KMS-11 (cell line): Measurements from ENCODE around the gene JMY.

Experiments used
- H2AFZ ChIP-seq: fragments of 200-600 bp; sonication (generic); 2 replicates; pipeline ENCODE4 v1.6.1; 2016; ENCODE audit warnings: antibody characterized with exemption, mixed run types, low read depth
- H3K27ac ChIP-seq: fragments of 200-600 bp; sonication (generic); 2 replicates; pipeline ENCODE4 v1.6.1; 2016; ENCODE audit warnings: mild to moderate bottlenecking, mixed run types
- H3K27me3 ChIP-seq: fragments of 200-600 bp; sonication (generic); 2 replicates; pipeline ENCODE4 v1.6.1; 2017; ENCODE audit warnings: mild to moderate bottlenecking, low read depth, mixed run types, moderate library complexity; ENCODE audit not compliant: insufficient read depth
- H3K36me3 ChIP-seq: fragments of 200-600 bp; sonication (generic); 2 replicates; pipeline ENCODE4 v1.6.1; 2017; ENCODE audit warnings: mild to moderate bottlenecking, mixed run types; ENCODE audit not compliant: insufficient read depth
- H3K4me1 ChIP-seq: fragments of 200-600 bp; sonication (generic); 2 replicates; pipeline ENCODE4 v1.6.1; 2016; ENCODE audit warnings: mild to moderate bottlenecking, low read depth, mixed run types; ENCODE audit not compliant: poor library complexity, severe bottlenecking
- H3K4me2 ChIP-seq: fragments of 200-600 bp; sonication (generic); 2 replicates; pipeline ENCODE4 v1.7.0; 2016; ENCODE audit warnings: mild to moderate bottlenecking, mixed run types
- H3K4me3 ChIP-seq: fragments of 200-600 bp; sonication (generic); IDR thresholded peaks from 2 replicates; pipeline ENCODE4 v1.6.1; 2017; ENCODE audit warnings: low read depth, low read length, mixed read lengths; ENCODE audit not compliant: insufficient read depth
- H3K79me2 ChIP-seq: fragments of 200-600 bp; sonication (generic); 2 replicates; pipeline ENCODE4 v1.6.1; 2016; ENCODE audit warnings: low read depth, mixed run types; ENCODE audit not compliant: insufficient read depth
- H3K9ac ChIP-seq: fragments of 200-600 bp; sonication (generic); 2 replicates; pipeline ENCODE4 v1.6.1; 2016; ENCODE audit warnings: mild to moderate bottlenecking, mixed run types
- H4K20me1 ChIP-seq: fragments of 200-600 bp; sonication (generic); 2 replicates; pipeline ENCODE4 v1.6.1; 2016; ENCODE audit warnings: mild to moderate bottlenecking, mixed run types; ENCODE audit not compliant: insufficient read depth
- CTCF ChIP-seq: fragments of 200-600 bp; sonication (generic); conservative IDR thresholded peaks from 2 replicates; pipeline ENCODE4 v1.6.1; 2017; ENCODE audit warnings: low read depth, mild to moderate bottlenecking, antibody characterized with exemption, low read length, moderate library complexity, mixed read lengths

JMY gene

DNA sequence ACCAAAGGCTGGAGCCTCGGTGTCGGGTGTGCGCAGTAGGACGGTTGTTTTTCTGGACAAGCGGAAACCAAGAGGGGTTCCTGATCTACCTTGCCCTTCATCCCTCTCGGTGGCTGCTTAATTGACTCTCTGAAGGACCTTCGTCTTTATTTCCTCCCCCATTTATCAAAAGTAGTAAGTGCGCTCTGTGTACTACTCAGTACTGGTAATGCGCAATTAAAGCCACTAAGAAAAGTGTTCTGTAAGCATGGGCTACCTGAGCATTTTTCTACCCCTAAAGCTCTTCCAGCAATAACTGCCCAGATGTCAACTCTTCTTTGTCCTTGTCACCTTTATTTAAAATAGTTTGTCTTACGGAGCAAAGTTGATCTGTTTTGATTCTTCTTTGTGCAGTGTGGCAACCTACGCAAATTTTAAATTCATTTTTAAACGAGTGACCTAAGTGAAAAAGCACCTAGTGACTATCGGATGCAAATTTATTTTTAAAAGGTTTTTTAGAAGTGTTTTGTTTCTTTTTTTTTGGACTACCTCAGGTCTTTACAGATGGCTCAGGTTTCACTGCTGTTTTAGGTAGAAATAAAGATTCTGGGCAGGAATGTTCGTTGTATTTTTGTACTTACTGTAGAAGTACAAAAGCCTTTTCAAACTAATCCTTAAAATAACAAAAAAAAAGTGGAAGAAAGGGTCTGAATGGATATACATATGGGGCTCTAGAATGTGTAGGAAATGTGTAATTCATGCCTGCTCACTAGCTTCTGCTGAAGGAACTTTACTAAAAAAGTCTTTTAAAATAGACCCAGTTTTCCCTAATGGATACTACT is 2.0 kb downstream of the JMY start:
- Histone ChIP-seq H3K4me2 (peak overlapping the region; percentile 84), H3K36me3 (no peaks in the 10 kb centered on the region)

DNA sequence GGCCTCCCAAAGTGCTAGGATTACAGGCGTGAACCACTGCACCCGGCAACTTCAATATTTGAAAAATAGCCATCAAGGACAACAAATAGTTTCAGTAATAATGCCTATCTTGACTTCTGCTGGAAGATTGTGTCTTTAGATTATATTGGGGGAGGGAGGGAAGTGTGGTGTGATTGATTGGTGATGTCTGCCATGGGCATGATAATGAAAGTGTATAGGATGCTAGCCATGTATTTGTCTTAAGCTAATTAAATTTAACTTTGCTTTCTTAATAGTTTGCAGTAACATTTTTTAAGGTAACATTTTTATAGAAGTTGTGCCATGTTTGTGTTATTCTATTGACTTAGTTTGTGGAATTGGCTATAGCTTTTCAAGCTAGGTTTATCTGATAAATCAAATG is 4.6 kb downstream of the JMY start:
- Histone ChIP-seq H3K36me3 (no peaks in the 10 kb centered on the region), H3K4me3 (peak overlapping the region; percentile 3), H3K27ac (peak overlapping the region; percentile 96), H3K79me2 (peaks cover 97% of the 10 kb centered on the region), H3K9ac (peak overlapping the region; percentile 37; the same call in 1 of the 2 replicates), H4K20me1 (peaks cover 36% of the 10 kb centered on the region), H3K4me2 (peak overlapping the region; percentile 84), H3K4me1 (peaks cover 65% of the 10 kb centered on the region), H2AFZ (no peak overlapping the region), H3K27me3 (no peaks in the 10 kb centered on the region)
- TF ChIP-seq CTCF = no peak

More for the DNA sequence above, 2.0 kb downstream of the JMY start:
- Histone ChIP-seq H3K79me2 (peaks cover 97% of the 10 kb centered on the region), H4K20me1 (peaks cover 14% of the 10 kb centered on the region), H3K27ac (peak overlapping the region; percentile 96), H2AFZ (no peak overlapping the region), H3K4me1 (peaks cover 59% of the 10 kb centered on the region), H3K9ac (peak overlapping the region; percentile 97), H3K27me3 (no peaks in the 10 kb centered on the region), H3K4me3 (peak overlapping the region; percentile 29)
- TF ChIP-seq CTCF = no peak

DNA sequence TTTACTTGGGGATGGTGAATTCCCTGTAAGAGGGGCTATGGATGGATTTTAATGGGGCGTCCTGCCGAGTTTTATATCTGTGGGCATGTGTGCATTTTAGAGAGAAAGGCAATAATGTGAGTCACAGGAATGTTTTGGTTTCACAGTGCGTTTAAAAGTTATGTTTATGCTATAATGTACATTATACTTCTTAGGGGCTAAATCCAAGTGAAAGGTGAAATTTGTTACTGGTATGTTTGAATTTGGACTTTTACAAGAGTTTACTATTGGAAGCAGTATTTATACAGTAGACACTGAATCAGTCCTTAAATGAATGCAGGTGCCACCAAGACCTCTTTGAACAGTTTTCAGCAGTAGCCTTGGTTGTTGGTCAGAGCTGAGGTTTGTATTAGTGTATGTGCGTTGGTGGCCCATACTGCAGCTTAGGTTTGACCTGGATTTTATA is 5.6 kb downstream of the JMY start:
- H4K20me1 ChIP-seq = peaks cover 43% of the 10 kb centered on the region
- TF ChIP-seq CTCF = no peak
- peaks cover 100% of the 10 kb centered on the region for H3K79me2 ChIP-seq
- H3K4me2 ChIP-seq = peak overlapping the region; percentile 84
- no peaks in the 10 kb centered on the region for H3K27me3 ChIP-seq
- H3K4me1 ChIP-seq = peaks cover 75% of the 10 kb centered on the region
- H3K9ac ChIP-seq = peak overlapping the region; percentile 37; the same call in 1 of the 2 replicates
- no peak overlapping the region for H2AFZ ChIP-seq
- H3K4me3 ChIP-seq = no peak overlapping the region
- H3K27ac ChIP-seq = peak overlapping the region; percentile 96
- H3K36me3 ChIP-seq = no peaks in the 10 kb centered on the region

DNA sequence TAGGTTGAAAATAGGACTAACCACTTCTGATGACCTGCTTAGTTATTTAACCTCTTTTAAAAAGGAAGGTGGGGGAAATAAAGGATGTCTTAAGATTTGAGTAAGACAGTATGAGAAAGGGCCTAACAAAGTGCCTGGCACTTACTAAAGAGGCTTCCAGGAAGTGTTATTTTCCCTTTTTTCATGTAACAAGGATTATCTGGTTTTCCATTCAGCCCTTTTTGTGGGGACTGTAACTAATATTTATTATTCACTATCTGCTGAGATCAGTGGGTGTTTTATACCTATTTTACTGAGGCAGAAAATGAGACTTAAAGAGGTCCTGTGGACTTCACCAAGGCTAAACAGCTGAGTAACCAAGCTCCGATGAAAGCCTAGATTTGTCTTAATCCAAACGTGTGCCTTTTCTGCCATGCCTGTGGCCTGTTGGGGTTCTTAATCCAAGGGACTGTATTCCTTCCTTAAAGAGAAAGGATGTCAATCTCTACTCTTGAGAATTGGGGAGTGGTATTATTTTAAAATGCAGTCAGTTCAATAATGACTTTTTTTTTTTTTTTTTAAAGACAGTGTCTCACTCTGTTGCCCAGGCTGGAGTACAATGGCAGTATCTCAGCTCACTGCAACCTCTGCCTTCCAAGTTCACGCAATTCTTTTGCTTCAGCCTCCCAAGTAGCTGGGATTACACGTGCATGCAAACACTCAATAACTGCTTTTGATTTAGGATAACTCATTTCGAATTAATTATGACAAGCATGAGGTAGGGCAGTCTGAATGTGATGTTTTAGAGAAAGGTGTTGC is 6.5 kb downstream of the JMY start:
- H3K79me2 ChIP-seq = peaks cover 100% of the 10 kb centered on the region
- H3K4me3 ChIP-seq = no peak overlapping the region
- H2AFZ ChIP-seq = no peak overlapping the region
- peaks cover 79% of the 10 kb centered on the region for H3K4me1 ChIP-seq
- H3K36me3 ChIP-seq = no peaks in the 10 kb centered on the region
- peaks cover 44% of the 10 kb centered on the region for H4K20me1 ChIP-seq
- peak overlapping the region; percentile 84 for H3K4me2 ChIP-seq
- no peaks in the 10 kb centered on the region for H3K27me3 ChIP-seq
- H3K9ac ChIP-seq = peak overlapping the region; percentile 37; the same call in 1 of the 2 replicates
- TF ChIP-seq CTCF = no peak
- H3K27ac ChIP-seq = peak overlapping the region; percentile 96
